Chondrocyte (in vitro differentiated cells): Measurements from ENCODE around the gene NR2F1-AS1. TPM values are rescaled to one million over a fixed set of nuclear protein-coding genes. Genes with fewer than 3 reads are reported as not detected.

ENCODE experiments used
- DNase-seq: peaks from one replicate; pipeline ENCODE4 v3.0.0; 2021; ENCODE audit warnings: mixed read lengths, low spot score
- H3K27ac Mint-ChIP-seq: one replicate; pipeline ENCODE4 v1.8.0; 2021; ENCODE audit warnings: mild to moderate bottlenecking, moderate library complexity, mixed read lengths; ENCODE audit not compliant: unreplicated experiment
- H3K27me3 Mint-ChIP-seq: 2 replicates; pipeline ENCODE4 v1.8.0; 2021; ENCODE audit warnings: low read depth, mixed read lengths
- H3K36me3 Mint-ChIP-seq: 2 replicates; pipeline ENCODE4 v1.8.0; 2021; ENCODE audit warnings: low read depth, mixed read lengths
- H3K4me1 Mint-ChIP-seq: 2 replicates; pipeline ENCODE4 v1.8.0; 2021; ENCODE audit warnings: low read depth, mild to moderate bottlenecking, mixed read lengths
- H3K4me3 Mint-ChIP-seq: one replicate; pipeline ENCODE4 v1.8.0; 2021; ENCODE audit warnings: mild to moderate bottlenecking, moderate library complexity, mixed read lengths; ENCODE audit not compliant: unreplicated experiment
- H3K9me3 Mint-ChIP-seq: 2 replicates; pipeline ENCODE4 v1.8.0; 2021; ENCODE audit warnings: low read depth, mixed read lengths
- total RNA-seq: library from RNA; stranded (reverse); gene quantifications from 3 replicates; pipeline ENCODE4 v1.2.1, GENCODE V29; 2021
- TF ChIP-seq, protein P1 (sequence below): fragments of 200-600 bp; sonication (generic); IDR thresholded peaks from 2 replicates; pipeline ENCODE4 v1.5.0; 2021; ENCODE audit warnings: antibody characterized with exemption, mild to moderate bottlenecking, moderate library complexity

Gene NR2F1-AS1
- total RNA-seq, 1 donor from 2014 or later = 16.2 TPM

DNA sequence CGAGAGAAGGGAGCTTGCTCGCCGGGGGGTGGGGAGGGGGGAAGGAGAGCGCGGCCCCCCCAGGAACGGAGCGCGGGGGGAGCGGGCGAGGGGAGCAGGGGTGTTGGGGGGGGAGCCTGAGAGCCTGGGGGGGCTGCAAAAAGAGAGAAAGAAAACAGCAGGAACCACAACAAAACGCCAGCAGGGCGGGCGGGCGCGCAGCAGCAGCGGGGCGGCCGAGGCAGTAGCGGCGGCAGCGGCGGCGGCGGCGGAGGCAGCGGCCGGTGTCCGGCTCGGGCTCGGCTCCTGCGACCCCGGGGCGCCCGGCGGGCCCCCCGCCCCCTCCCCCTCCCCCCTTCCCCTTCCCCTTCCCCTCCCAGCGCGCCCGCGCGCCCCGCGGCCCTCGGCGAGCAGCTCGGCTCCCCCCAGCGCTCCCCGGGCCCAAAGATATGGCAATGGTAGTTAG lies 3.6 kb upstream of the NR2F1-AS1 start:
- peaks cover 8% of the 10 kb centered on the region for H3K36me3 Mint-ChIP-seq
- DNase-seq = no peak
- TF ChIP-seq, protein P1, sequence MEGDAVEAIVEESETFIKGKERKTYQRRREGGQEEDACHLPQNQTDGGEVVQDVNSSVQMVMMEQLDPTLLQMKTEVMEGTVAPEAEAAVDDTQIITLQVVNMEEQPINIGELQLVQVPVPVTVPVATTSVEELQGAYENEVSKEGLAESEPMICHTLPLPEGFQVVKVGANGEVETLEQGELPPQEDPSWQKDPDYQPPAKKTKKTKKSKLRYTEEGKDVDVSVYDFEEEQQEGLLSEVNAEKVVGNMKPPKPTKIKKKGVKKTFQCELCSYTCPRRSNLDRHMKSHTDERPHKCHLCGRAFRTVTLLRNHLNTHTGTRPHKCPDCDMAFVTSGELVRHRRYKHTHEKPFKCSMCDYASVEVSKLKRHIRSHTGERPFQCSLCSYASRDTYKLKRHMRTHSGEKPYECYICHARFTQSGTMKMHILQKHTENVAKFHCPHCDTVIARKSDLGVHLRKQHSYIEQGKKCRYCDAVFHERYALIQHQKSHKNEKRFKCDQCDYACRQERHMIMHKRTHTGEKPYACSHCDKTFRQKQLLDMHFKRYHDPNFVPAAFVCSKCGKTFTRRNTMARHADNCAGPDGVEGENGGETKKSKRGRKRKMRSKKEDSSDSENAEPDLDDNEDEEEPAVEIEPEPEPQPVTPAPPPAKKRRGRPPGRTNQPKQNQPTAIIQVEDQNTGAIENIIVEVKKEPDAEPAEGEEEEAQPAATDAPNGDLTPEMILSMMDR = no peak
- peak overlapping the region; percentile 66 for H3K27ac Mint-ChIP-seq
- H3K4me1 Mint-ChIP-seq = peaks cover 35% of the 10 kb centered on the region
- H3K9me3 Mint-ChIP-seq = no peaks in the 10 kb centered on the region
- no peak overlapping the region for H3K4me3 Mint-ChIP-seq
- no peaks in the 10 kb centered on the region for H3K27me3 Mint-ChIP-seq

DNA sequence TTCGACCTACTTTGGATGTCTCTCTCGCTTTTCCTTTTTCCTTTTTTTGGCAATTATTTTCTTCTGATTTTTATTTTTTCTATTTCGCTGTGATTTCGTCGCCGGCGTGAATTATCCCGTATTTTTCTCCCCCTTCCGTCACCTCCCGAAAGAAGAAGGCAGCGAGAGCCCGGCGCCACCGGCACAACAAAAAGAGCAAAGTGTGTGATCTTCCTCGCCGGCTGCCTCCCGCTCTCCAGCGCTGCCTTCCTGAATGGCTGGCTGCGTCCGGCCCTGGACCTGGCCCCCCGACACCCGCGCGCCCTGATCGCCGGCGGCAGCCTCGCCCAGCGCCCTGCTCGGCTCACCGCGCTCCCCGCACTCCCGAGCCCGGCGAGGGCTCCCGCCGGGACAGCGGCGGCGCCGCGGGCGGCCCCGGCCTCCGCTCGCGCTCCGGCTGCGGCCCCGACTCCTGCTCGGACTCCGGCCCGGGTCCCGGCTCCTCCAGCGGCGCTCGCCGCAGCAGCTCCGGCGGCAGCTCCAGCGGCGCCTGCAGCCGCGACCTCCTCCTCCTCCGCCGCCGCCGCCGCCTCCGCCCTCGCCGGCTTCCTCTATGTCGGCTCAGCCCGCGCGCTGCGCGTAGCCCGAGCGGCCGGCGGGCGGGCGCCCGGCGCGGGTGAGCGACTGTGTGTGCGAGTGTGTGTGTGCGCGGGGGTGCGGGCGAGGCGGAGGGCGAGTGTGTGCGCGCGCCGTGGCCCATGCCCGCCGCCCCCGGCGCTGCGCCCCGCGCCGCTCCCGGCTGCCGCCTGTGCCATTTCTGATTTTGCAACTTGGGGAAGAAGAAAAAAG lies 3.0 kb upstream of the NR2F1-AS1 start:
- H3K9me3 Mint-ChIP-seq = no peaks in the 10 kb centered on the region
- peak overlapping the region; percentile 66 for H3K27ac Mint-ChIP-seq
- no peak overlapping the region for H3K4me3 Mint-ChIP-seq
- H3K4me1 Mint-ChIP-seq = peaks cover 29% of the 10 kb centered on the region
- TF ChIP-seq, protein P1 = no peak
- DNase-seq = no peak
- H3K36me3 Mint-ChIP-seq = peaks cover 8% of the 10 kb centered on the region
- H3K27me3 Mint-ChIP-seq = no peaks in the 10 kb centered on the region

DNA sequence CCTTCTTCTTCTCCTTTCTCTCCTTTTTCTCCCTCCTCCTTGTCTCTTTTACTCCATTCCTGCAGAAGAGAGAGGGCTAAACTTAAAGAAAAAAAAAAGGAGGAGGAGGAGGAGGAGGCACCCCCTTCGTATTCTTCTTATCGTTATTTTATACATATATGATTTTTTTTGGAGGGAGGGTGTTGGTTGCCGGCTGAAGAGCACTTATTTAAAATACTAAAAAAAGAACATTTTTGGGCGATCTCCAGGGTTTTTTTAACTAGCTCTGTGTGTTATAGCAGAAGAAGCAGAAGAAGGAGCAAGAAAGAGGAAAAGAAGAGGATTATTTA lies 2.4 kb upstream of the NR2F1-AS1 start:
- H3K27me3 Mint-ChIP-seq = no peaks in the 10 kb centered on the region
- H3K4me3 Mint-ChIP-seq = no peak overlapping the region
- H3K36me3 Mint-ChIP-seq = peaks cover 4% of the 10 kb centered on the region
- H3K4me1 Mint-ChIP-seq = peaks cover 30% of the 10 kb centered on the region
- no peaks in the 10 kb centered on the region for H3K9me3 Mint-ChIP-seq
- no peak overlapping the region for H3K27ac Mint-ChIP-seq
- TF ChIP-seq, protein P1 = no peak
- DNase-seq = no peak

DNA sequence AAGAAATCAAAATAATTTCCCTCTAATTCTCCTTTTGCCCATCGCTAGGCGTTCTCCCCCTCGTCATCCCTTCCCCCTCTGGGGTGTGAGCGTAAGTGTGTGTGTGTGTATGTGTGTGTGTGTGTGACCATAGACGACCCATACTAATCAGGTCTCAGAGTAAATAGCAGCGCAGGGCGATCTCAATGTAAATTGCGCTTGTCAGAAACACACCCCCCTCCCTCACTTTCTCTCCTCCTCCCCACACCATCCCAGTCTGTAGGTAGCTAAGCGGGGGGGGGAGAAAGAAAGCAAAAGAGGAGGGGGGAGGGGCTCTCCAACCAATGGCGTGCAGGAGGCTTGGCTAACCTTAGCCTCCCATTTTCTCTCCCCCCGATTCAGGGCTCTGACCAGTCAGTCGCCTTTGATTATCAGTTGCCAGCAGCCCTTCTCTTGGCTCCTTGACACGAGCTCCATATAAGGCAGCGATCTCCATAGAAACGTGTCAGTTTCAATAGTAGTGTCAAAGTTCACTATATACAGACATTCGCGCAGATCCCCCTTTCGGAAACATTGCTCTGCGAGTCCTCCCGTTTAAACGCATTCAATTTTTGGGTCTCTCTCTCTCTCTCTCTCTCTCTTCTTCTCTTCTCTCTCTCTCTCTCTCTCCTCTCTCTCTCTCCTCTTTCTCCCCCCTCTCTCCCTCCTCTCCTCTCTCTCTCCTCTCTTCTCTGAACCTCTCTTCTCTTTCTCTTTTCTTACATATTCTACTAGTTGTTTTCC lies 1.8 kb upstream of the NR2F1-AS1 start, which contains the start of gene NR2F1:
TSS of gene NR2F1 (plus strand) at position 546 of the 762 bp plus-strand sequence. CDS start 1,802 bp downstream, outside the sequence.
- Mint-ChIP-seq H3K36me3 (peaks cover 2% of the 10 kb centered on the region), H3K4me3 (no peak within 1 kb of the TSS), H3K27ac (no peak within 1 kb of the TSS), H3K4me1 (peaks cover 32% of the 10 kb centered on the region), H3K9me3 (no peaks in the 10 kb centered on the region), H3K27me3 (no peaks in the 10 kb centered on the region)
- DNase-seq = peak; percentile 58
- TF ChIP-seq, protein P1 = no peak

DNA sequence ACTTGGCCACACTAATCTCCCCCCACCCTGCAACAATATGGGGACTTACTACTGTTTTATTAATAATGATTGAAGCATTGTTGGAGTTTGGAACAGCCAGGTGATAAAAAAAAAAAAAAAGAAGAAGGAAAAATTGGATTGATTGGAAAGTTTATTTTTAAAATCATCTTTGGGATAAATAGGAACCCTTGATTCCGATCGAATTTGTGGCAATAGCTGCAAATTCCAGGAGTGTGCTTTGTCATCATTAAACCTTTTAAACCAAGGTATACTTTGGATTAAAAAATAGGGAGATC lies 1.1 kb upstream of the NR2F1-AS1 start:
- no peak overlapping the region for H3K27ac Mint-ChIP-seq
- no peak overlapping the region for H3K4me3 Mint-ChIP-seq
- H3K36me3 Mint-ChIP-seq = no peaks in the 10 kb centered on the region

More for the DNA sequence above, 1.1 kb upstream of the NR2F1-AS1 start:
- DNase-seq = no peak
- Mint-ChIP-seq H3K9me3 (no peaks in the 10 kb centered on the region), H3K4me1 (peaks cover 28% of the 10 kb centered on the region), H3K27me3 (no peaks in the 10 kb centered on the region)
- TF ChIP-seq, protein P1 = no peak
